AG09309 (cell line): ENCODE results near the gene PIAS4.

ENCODE experiments used
- DNase-seq: peaks from one replicate; pipeline ENCODE4 v3.0.0-alpha.2; 2010; ENCODE audit warnings: low read depth
- H3K4me3 ChIP-seq: 2 replicates; pipeline ENCODE4 v1.5.1; 2011; ENCODE audit warnings: mild to moderate bottlenecking, low read depth, low read length, moderate library complexity; ENCODE audit not compliant: control insufficient read depth
- CTCF ChIP-seq: IDR thresholded peaks from 2 replicates; pipeline ENCODE4 v1.5.1; 2011; ENCODE audit warnings: mild to moderate bottlenecking, low read depth, low read length, inconsistent platforms; ENCODE audit not compliant: insufficient read depth, control insufficient read depth; ENCODE audit errors: missing control alignments

The PIAS4 gene

GRCh38 chr19:4046362-4046691, 38.8 kb downstream of the PIAS4 start:
- no peak for TF ChIP-seq CTCF
- no peak for DNase-seq
- H3K4me3 ChIP-seq = no peak overlapping the region

- no peak for TF ChIP-seq CTCF
- no peak for DNase-seq
- no peak overlapping the region for H3K4me3 ChIP-seq
These were observed 39.6 kb downstream of the PIAS4 start for GRCh38 chr19:4046946-4047683.

- H3K4me3 ChIP-seq = no peak overlapping the region
- no peak for DNase-seq
- no peak for TF ChIP-seq CTCF
These were observed 41.9 kb downstream of the PIAS4 start for GRCh38 chr19:4049432-4049831.

GRCh38 chr19:4051175-4052101, 43.9 kb downstream of the PIAS4 start:
- H3K4me3 ChIP-seq = no peak overlapping the region
- no peak for DNase-seq

GRCh38 chr19:4052114-4052992, 44.8 kb downstream of the PIAS4 start:
- no peak overlapping the region for H3K4me3 ChIP-seq
- no peak for TF ChIP-seq CTCF
- no peak for DNase-seq

More at GRCh38 chr19:4051175-4052101, 43.9 kb downstream of the PIAS4 start:
- no peak for TF ChIP-seq CTCF

GRCh38 chr19:4052993-4053422, 45.5 kb downstream of the PIAS4 start:
- TF ChIP-seq CTCF = no peak
- DNase-seq = no peak
- no peak overlapping the region for H3K4me3 ChIP-seq
